GM12891 (cell line): ENCODE data around the gene ATOH8.

ENCODE experiments used
- PAX5 ChIP-seq: IDR thresholded peaks from 2 replicates; pipeline ENCODE4 v1.6.1; 2011; ENCODE audit warnings: low read length, moderate library complexity, mild to moderate bottlenecking; ENCODE audit not compliant: insufficient read depth, severe bottlenecking
- POLR2A ChIP-seq: IDR thresholded peaks from 2 replicates; pipeline ENCODE4 v1.6.1; 2011; ENCODE audit warnings: low read depth, low read length, control low read depth
- POLR2AphosphoS5 ChIP-seq: IDR thresholded peaks from 2 replicates; pipeline ENCODE4 v1.6.1; 2011; ENCODE audit warnings: low read depth, low read length, control low read depth
- SPI1 ChIP-seq: IDR thresholded peaks from 2 replicates; pipeline ENCODE4 v1.6.1; 2011; ENCODE audit warnings: low read depth, low read length, control low read depth
- TAF1 ChIP-seq: IDR thresholded peaks from 2 replicates; pipeline ENCODE4 v1.6.1; 2011; ENCODE audit warnings: low read depth, low read length, control low read depth

GRCh38 chr2:85760872-85761271 is 7.1 kb downstream of the ATOH8 start:
- TF ChIP-seq POLR2AphosphoS5 (no peak), POLR2A (no peak), SPI1 (no peak), TAF1 (no peak), PAX5 (no peak)
